GM19397 (cell line): ENCODE data around the gene ZNF536.

Experiments
- ATAC-seq: cut with Tn5 transposase; IDR thresholded peaks from one replicate; pipeline ENCODE4 v1.9.1; 2021; ENCODE audit warnings: mild to moderate bottlenecking, moderate library complexity; ENCODE audit not compliant: unreplicated experiment

ZNF536 gene

DNA sequence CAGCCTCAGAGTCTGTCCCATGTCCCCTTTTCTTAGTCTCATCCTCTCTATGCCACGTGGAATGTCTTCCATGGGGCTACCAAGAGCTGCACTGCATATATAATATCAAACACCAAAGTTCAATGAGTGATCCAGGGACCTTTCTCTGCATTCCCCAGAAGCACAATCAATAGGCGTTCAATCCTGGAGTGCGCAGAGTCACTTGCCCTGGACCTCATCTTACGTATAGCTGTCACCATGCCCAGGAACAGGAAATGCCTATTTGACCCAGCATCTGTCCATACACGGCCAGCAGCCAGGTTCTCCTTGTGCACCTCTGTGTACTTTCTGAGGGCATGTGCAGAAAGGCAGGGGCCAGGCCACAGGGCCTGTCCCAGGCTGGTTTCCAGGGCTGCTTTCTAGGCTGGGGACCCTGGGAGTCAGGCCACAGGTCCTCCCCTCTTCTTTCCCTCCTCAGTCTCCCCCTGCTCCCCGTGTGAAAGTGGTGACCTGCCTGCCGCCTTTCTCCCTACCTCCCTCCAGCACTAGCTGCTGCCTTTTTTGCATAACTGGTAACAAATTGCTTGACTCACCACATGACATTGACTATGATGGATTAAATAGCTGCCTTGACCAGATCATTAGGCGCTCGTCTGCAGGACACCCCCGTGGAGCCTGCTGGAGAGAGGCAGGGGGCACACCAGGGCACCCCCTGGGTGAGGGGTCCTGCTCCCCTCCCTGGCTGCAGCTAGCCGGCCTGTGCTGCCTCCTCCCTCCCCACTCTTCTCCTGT is 222.0 kb downstream of the ZNF536 start:
- ATAC-seq: no peak

- ATAC-seq: no peak
Observed at GRCh38 chr19:30596268-30596667, 224.1 kb downstream of the ZNF536 start.

DNA sequence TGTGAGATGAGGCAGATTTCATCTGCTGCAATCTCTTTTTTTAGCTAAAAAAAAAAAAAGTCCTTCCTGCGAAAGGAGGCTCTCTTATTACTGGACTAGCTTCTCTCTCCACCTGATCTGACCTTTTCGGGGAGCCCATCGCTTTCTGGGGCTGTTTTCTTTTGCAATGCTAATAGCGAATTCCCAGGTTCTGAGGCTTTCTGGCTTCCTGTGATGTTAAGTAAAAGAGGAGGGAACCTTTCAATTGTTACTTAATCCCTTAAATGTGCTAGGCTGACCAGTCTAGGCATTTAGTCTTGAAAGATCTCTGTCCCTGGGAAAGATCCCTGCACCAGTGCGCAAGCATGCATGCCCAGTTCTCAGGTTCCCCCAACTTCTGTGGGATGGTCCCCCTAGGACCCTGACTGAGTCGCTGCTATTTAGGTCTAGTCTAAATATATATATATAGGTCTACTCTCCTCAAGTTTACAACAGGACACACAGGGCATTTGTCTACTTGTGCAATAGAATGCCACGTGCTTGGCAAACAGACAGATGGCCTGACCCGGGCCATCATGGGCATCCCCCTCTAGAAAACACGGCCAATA is 224.7 kb downstream of the ZNF536 start:
- no peak for ATAC-seq

- no peak for ATAC-seq
Observed at GRCh38 chr19:30598688-30599087, 226.5 kb downstream of the ZNF536 start.

DNA sequence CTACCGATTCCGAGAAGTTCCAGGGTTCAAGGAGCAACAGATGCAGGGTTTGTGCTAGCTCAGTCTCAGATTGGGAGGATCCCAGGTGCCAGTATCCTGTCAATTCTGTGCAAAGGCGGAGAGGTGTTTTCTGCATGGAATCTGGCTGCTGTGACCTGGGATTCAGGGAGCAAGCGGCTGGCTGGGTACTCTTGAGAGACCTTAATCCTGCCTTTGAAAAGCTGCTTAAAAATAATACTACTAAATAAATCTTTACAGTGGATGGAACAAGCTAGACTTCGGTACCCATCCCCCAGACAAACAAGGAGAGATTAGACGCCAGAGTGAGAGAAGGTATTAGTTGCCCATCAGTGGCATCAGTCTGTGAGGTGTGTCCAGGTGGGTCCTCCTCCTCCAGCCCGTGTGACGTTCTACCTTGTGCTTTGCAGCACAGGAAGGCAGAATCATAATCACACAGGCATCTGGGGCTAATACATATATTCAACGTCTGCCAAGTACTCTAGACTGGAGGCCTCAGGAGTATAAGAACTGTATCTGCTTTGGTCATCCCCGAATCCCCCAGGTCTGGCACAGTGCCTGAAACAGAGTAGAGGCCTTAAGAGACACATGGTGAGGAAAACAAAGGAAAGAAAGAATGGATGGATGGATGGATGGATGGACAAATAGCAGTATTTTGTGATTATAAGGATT is 230.6 kb downstream of the ZNF536 start:
- no peak for ATAC-seq

GRCh38 chr19:30604657-30605056 is 232.5 kb downstream of the ZNF536 start:
- no peak for ATAC-seq

DNA sequence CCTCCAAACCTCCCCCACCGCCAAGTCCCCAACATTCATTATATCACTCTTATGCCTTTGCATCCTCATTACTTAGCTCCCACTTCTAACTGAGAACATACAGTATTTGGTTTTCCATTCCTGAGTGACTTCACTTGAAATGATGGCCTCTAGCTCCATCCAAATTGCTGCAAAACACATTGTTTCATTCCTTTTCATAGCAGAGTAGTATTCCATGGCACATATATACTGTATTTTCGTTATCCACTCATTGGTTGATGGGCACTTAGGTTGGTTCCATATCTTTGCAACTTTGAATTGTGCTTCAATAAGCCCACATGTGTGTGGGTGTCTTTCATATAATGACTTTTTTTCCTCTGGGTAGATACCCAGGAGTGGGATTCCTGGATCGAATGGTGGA is 233.1 kb downstream of the ZNF536 start:
- ATAC-seq: no peak

DNA sequence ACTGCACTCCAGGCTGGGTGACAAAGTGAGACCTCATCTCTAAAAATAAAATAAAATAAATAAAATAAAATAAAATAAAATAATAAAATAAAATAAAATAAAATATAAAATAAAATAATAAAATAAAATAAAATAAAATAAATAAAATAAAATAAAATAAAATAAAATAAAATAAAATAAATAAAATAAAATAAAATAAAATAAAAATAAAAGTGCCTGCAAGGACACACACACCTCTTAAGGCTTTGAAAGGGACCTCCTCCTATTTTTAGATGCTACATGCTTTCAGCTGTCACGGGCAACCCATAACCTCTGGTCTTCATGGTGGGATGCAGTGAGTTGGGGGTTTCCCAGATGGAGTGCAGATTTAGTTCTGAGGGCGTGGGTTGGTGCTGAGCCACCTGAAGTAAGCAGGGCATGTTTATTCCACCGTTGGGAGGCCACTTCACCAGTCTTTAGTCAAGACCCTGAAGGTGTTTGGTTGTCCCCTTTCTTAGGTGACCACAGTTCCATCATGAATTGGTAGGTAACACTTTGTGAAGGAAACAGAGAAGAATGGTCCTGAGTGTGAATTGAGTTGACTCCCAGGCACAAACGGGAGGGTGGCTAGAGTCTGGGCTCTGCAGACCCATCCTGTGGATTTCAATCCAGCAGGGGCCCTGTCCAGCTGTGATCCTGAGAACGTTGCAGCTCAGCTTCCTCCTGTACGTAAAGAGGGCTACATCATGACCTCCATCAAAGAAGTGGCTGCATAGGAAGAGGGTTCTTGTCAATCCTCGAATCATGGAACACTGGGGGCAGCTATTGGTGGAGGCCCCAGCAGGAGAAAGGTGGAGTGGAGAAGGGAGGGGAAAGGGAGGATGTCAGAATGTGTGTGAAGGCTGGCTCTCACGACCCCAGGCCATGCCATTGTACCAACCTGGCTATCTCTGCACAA is 234.2 kb downstream of the ZNF536 start:
- no peak for ATAC-seq
